Kidney epithelial cell (primary cell): Measurements from ENCODE around the gene SYNJ2. TPM values are rescaled to one million over a fixed set of nuclear protein-coding genes. Genes with fewer than 3 reads are reported as not detected.

Source experiments
- DNase-seq: peaks from one replicate; pipeline ENCODE4 v3.0.0-alpha.2; 2010; ENCODE audit warnings: low read depth
- H3K27me3 ChIP-seq: 2 replicates; pipeline ENCODE4 v1.6.0; 2011; ENCODE audit warnings: low read length; ENCODE audit not compliant: control insufficient read depth, insufficient read depth
- H3K36me3 ChIP-seq: 2 replicates; pipeline ENCODE4 v1.5.1; 2011; ENCODE audit warnings: low read length; ENCODE audit not compliant: control insufficient read depth, insufficient read depth
- H3K4me3 ChIP-seq: 2 replicates; pipeline ENCODE4 v1.5.1; 2011; ENCODE audit warnings: low read depth, mild to moderate bottlenecking, control low read depth, low read length
- CTCF ChIP-seq: IDR thresholded peaks from 2 replicates; pipeline ENCODE4 v1.5.1; 2011; ENCODE audit warnings: mild to moderate bottlenecking, moderate library complexity, low read length, control low read depth, inconsistent platforms; ENCODE audit not compliant: insufficient read depth, poor library complexity, severe bottlenecking
- total RNA-seq: library from RNA; depleted of rRNA; stranded (reverse); fragments of >200 nt; gene quantifications from 2 replicates; pipeline ENCODE4 v1.2.3, GENCODE V29; 2015

The SYNJ2 gene
- total RNA-seq, 1 donor from 2014 or later, result 14.3 TPM

- H3K27me3 ChIP-seq, result no peaks in the 10 kb centered on the region
- no peak for DNase-seq
- no peak overlapping the region for H3K4me3 ChIP-seq
- TF ChIP-seq CTCF, result no peak
- H3K36me3 ChIP-seq, result no peaks in the 10 kb centered on the region
These were observed 19.7 kb upstream of the SYNJ2 start for GRCh38 chr6:157961832-157962575.

GRCh38 chr6:157962601-157963302 is 18.9 kb upstream of the SYNJ2 start:
- Histone ChIP-seq H3K4me3 (no peak overlapping the region), H3K36me3 (no peaks in the 10 kb centered on the region), H3K27me3 (no peaks in the 10 kb centered on the region)
- DNase-seq, result no peak
- TF ChIP-seq CTCF, result no peak

- H3K36me3 ChIP-seq, result no peaks in the 10 kb centered on the region
- no peak for TF ChIP-seq CTCF
- no peak overlapping the region for H3K4me3 ChIP-seq
- DNase-seq, result no peak
- no peaks in the 10 kb centered on the region for H3K27me3 ChIP-seq
These were observed 17.6 kb upstream of the SYNJ2 start for GRCh38 chr6:157964100-157964499.

GRCh38 chr6:157965387-157965786 is 16.3 kb upstream of the SYNJ2 start:
- DNase-seq, result no peak
- no peak for TF ChIP-seq CTCF
- no peaks in the 10 kb centered on the region for H3K27me3 ChIP-seq

GRCh38 chr6:157966589-157966977 is 15.1 kb upstream of the SYNJ2 start:
- no peak overlapping the region for H3K4me3 ChIP-seq
- DNase-seq, result no peak
- TF ChIP-seq CTCF, result no peak
- no peaks in the 10 kb centered on the region for H3K27me3 ChIP-seq
- H3K36me3 ChIP-seq, result no peaks in the 10 kb centered on the region

More at GRCh38 chr6:157965387-157965786, 16.3 kb upstream of the SYNJ2 start:
- H3K4me3 ChIP-seq, result no peak overlapping the region
- H3K36me3 ChIP-seq, result no peaks in the 10 kb centered on the region

GRCh38 chr6:157967020-157967419 is 14.6 kb upstream of the SYNJ2 start:
- H3K4me3 ChIP-seq, result no peak overlapping the region
- no peak for DNase-seq
- no peaks in the 10 kb centered on the region for H3K36me3 ChIP-seq
- no peak for TF ChIP-seq CTCF
- no peaks in the 10 kb centered on the region for H3K27me3 ChIP-seq
